K562 (cell line): ENCODE measurements around the gene URM1. TPM values are rescaled to one million over a fixed set of nuclear protein-coding genes. Genes with fewer than 3 reads are reported as not detected.

Experiments
- ATAC-seq: fragments of 200-7000 bp; cut with Tn5 transposase; 3 replicates; pipeline ENCODE4 v1.9.1; 2020; ENCODE audit warnings: moderate library complexity
- BruUV-seq: library from RNA; stranded (reverse); fragments of 400-500 nt; replicated peaks from 2 replicates; lab custom pipeline; 2021; lab: Mats Ljungman, UMichigan
- CTCF ChIA-PET: fragments of 300-600 bp; formaldehyde crosslinking; extraction: SDS; loops from one replicate; lab custom pipeline; 2021; ENCODE audit warnings: low intra/inter-chr PET ratio; lab: Yijun Ruan, JAX
- POLR2A ChIA-PET: fragments of 300-600, 350-650 bp; sonication (Branson Sonifier 250); formaldehyde crosslinking; extraction: SDS; loops from one replicate; lab custom pipeline; 2021; ENCODE audit warnings: antibody characterized with exemption, inconsistent platforms; lab: Yijun Ruan, JAX
- DNase-seq, 4 experiments: peaks; one replicate each; pipeline versions ENCODE4 v3.0.0 to v3.0.0-alpha.2; 2011 to 2018; ENCODE audit warnings: low spot score in 3 of 4, mixed read lengths in 3 of 4; ENCODE audit errors: extremely low read depth in 1 of 4
- FAIRE-seq: peaks from 2 replicates; lab custom pipeline; 2011; peaks lifted over from hg19 to GRCh38; lab: Jason Lieb, UNC
- H2AFZ ChIP-seq: 2 replicates; pipeline ENCODE4 v1.6.0; 2011; ENCODE audit warnings: low read depth, low read length, control low read depth, inconsistent platforms
- H3K27ac ChIP-seq: fragments of 200-600 bp; 3 replicates; pipeline ENCODE4 v1.8.0; 2011; ENCODE audit warnings: low read depth, mild to moderate bottlenecking, control low read depth, inconsistent platforms, low read length, moderate library complexity, mixed read lengths; ENCODE audit errors: extremely low read depth
- H3K27me3 ChIP-seq, 2 experiments: fragments of 300-600 bp in 1 of 2; 2 replicates in 1 of 2; 3 replicates in 1 of 2; pipeline versions ENCODE4 v1.6.0 to v1.8.0; 2011; ENCODE audit warnings: inconsistent platforms in 2 of 2, low read length in 2 of 2, mild to moderate bottlenecking in 1 of 2, mixed read lengths in 1 of 2, moderate library complexity in 1 of 2; ENCODE audit not compliant: control insufficient read depth in 2 of 2, insufficient read depth in 2 of 2
- H3K36me3 ChIP-seq: fragments of 300-600 bp; 3 replicates; pipeline ENCODE4 v1.8.0; 2011; ENCODE audit warnings: mild to moderate bottlenecking, low read length, inconsistent platforms; ENCODE audit not compliant: control insufficient read depth, insufficient read depth
- H3K4me1 ChIP-seq, 2 experiments: fragments of 200-600 bp in 1 of 2; replicated peaks in 1 of 2; 2 replicates in 1 of 2; 3 replicates in 1 of 2; pipeline versions ENCODE4 v1.5.1 to v1.8.0; 2011; ENCODE audit warnings: inconsistent platforms in 2 of 2, low read length in 2 of 2, mild to moderate bottlenecking in 1 of 2, mixed read lengths in 1 of 2, moderate library complexity in 1 of 2; ENCODE audit not compliant: control insufficient read depth in 2 of 2, insufficient read depth in 2 of 2
- H3K4me2 ChIP-seq: 2 replicates; pipeline ENCODE4 v1.6.1; 2011; ENCODE audit warnings: low read length, control low read depth, inconsistent platforms, mixed read lengths; ENCODE audit not compliant: insufficient read depth
- H3K4me3 ChIP-seq: fragments of 200-600 bp; sonication (generic), shearing (Covaris generic); 2 replicates; pipeline ENCODE4 v1.5.1; 2016; ENCODE audit warnings: control low read depth, inconsistent platforms
- H3K79me2 ChIP-seq: fragments of 200-600 bp; 3 replicates; pipeline ENCODE4 v1.8.0; 2011; ENCODE audit warnings: low read length, inconsistent platforms; ENCODE audit not compliant: control insufficient read depth, insufficient read depth
- H3K9ac ChIP-seq, 2 experiments: 2 replicates each; pipeline versions ENCODE4 v1.6.0 to v1.6.1; 2011; ENCODE audit warnings: low read depth in 2 of 2, low read length in 2 of 2, control low read depth in 1 of 2, inconsistent platforms in 1 of 2, mild to moderate bottlenecking in 1 of 2, mixed read lengths in 1 of 2; ENCODE audit not compliant: insufficient read depth in 1 of 2
- H3K9me1 ChIP-seq: one replicate; pipeline ENCODE4 v1.6.0; 2011; ENCODE audit warnings: inconsistent platforms, mild to moderate bottlenecking, low read length, moderate library complexity; ENCODE audit not compliant: control insufficient read depth, insufficient read depth
- H3K9me3 ChIP-seq: replicated peaks from 2 replicates; pipeline ENCODE4 v1.5.1; 2011; ENCODE audit warnings: low read depth, low read length, inconsistent platforms; ENCODE audit not compliant: control insufficient read depth, insufficient read depth
- H4K20me1 ChIP-seq: replicated peaks from 2 replicates; pipeline ENCODE4 v1.6.1; 2011; ENCODE audit warnings: low read length, inconsistent platforms, mixed read lengths; ENCODE audit not compliant: control insufficient read depth, insufficient read depth
- BCOR ChIP-seq: fragments of 450-650 bp; IDR thresholded peaks from 2 replicates; pipeline ENCODE4 v1.6.1; 2016
- FOXA3 ChIP-seq, 2 experiments: fragments of 450-650 bp in 1 of 2; sonication (generic) in 1 of 2; formaldehyde crosslinking; IDR thresholded peaks in 1 of 2; conservative IDR thresholded peaks in 1 of 2; 2 replicates each; pipeline versions ENCODE4 v1.4.0 to v1.8.0; 2020 to 2022; ENCODE audit warnings: mild to moderate bottlenecking in 2 of 2, missing genetic modification reagents in 1 of 2
- POLR2G ChIP-seq: fragments of 200-400 bp; formaldehyde crosslinking; IDR thresholded peaks from 2 replicates; pipeline ENCODE4 v1.6.1; 2017; ENCODE audit warnings: low read depth, mild to moderate bottlenecking, antibody characterized with exemption, low read length, moderate library complexity
- RFX7 ChIP-seq: fragments of 250-450 bp; sonication (Bioruptor Pico); IDR thresholded peaks from 2 replicates; pipeline ENCODE4 v1.5.1; 2021; ENCODE audit warnings: mild to moderate bottlenecking
- TARDBP ChIP-seq: fragments of 450-650 bp; IDR thresholded peaks from 2 replicates; pipeline ENCODE4 v1.6.1; 2016
- TFE3 ChIP-seq: fragments of 450-650 bp; formaldehyde crosslinking; IDR thresholded peaks from 2 replicates; pipeline ENCODE4 v1.4.0; 2020; ENCODE audit warnings: mild to moderate bottlenecking, mixed read lengths
- ZBTB33 ChIP-seq: sonication (generic); formaldehyde crosslinking; IDR thresholded peaks from 2 replicates; pipeline ENCODE4 v1.8.1; 2023; ENCODE audit warnings: mild to moderate bottlenecking, missing genetic modification reagents
- WGBS: fragments of 100-300 bp; shearing (Covaris generic); methylation state at CpG from one replicate; pipeline ENCODE4 v1.1.6; 2016; ENCODE audit warnings: low coverage, mixed read lengths; ENCODE audit not compliant: insufficient coverage; ENCODE audit errors: missing lambda C conversion rate; 5-methylcytosine and 5-hydroxymethylcytosine counted together
- in situ Hi-C: fragments of 300-500 bp; cut with MboI; formaldehyde crosslinking; loops from 4 replicates; pipeline ENCODE4 v1.15.0; 2018; ENCODE audit warnings: inconsistent platforms, mixed read lengths
- intact Hi-C: fragments of 100-400 bp; cut with micrococcal nuclease; formaldehyde crosslinking; loops from 2 replicates; pipeline ENCODE4 v1.14.2; 2022
- polyA plus RNA-seq, 8 experiments: library from polyadenylated mRNA; depleted of rRNA in 4 of 8; stranded (reverse) in 5 of 8; unstranded in 3 of 8; fragments of >200 nt; fragmentation: Nextera tagmentation in 2 of 8; fragmentation: Illumina TruSeq in 1 of 8; extraction: Ambion mirVana in 2 of 8; extraction: Trizol in 1 of 8; gene quantifications; 2 replicates each; pipeline versions ENCODE4 v1.2.1 to v1.2.3, GENCODE V29; 2011 to 2014; ENCODE audit warnings: inconsistent platforms in 1 of 8, missing spikeins in 1 of 8
- total RNA-seq, 7 experiments: library from RNA; depleted of rRNA in 6 of 7; stranded (reverse); fragments of >200 nt in 6 of 7; fragmentation: Illumina TruSeq in 2 of 7; extraction: Trizol in 2 of 7; gene quantifications; 2 replicates each; pipeline versions ENCODE4 v1.2.1 to v1.2.3, GENCODE V29; 2011 to 2021; ENCODE audit warnings: low replicate concordance in 1 of 7

The URM1 gene
- total and polyA plus RNA-seq, 9 of the 15 experiments (the other 6 are each of a cell fraction or from before 2014, with no cell fraction given): 10.1 to 88.9 (median 53.3) TPM

GRCh38 chr9:128392302-128393144 is 21.3 kb downstream of the URM1 start:
- intact Hi-C loops: no loop called here
- FAIRE-seq (no peak), ATAC-seq (no peak)

More at GRCh38 chr9:128392302-128393144, 21.3 kb downstream of the URM1 start:
- WGBS: 98% methylated on average over 16 of the region's 88 CpGs
- H3K27me3 ChIP-seq: peaks cover 8 to 11% of the 10 kb centered on the region in 2 experiments
- H3K4me3 ChIP-seq: no peak overlapping the region
- H3K27ac ChIP-seq: no peak overlapping the region
- no peak for DNase-seq
- H3K4me2 ChIP-seq: no peak overlapping the region
- peaks cover 0 to 14% of the 10 kb centered on the region in 2 experiments; a peak in 3 of 5 replicates for H3K4me1 ChIP-seq
- no peak overlapping the region for H3K9ac ChIP-seq
- no peaks in the 10 kb centered on the region for H4K20me1 ChIP-seq
- CTCF ChIA-PET: no interaction called here
- TF ChIP-seq ZBTB33 (CRISPR knock-in tag) (peak; percentile 12; the same call in 1 of the 2 replicates), TARDBP (no peak), RFX7 (CRISPR knock-in tag) (no peak), TFE3 (no peak), POLR2G (peak; percentile 17; the same call in 1 of the 2 replicates), FOXA3 (CRISPR knock-in tag; conservative IDR thresholded peaks at IDR 0.05 in 1 of 2, IDR thresholded peaks at IDR 0.05 in 1 of 2) (no peak), BCOR (no peak)
- no TSS peak for BruUV-seq
- in situ Hi-C loops: no loop called here
- peaks cover 46% of the 10 kb centered on the region; the same call in 2 of the 3 replicates for H3K36me3 ChIP-seq
- no peaks in the 10 kb centered on the region for H3K9me1 ChIP-seq
- H2AFZ ChIP-seq: no peak overlapping the region
- POLR2A ChIA-PET: no interaction called here
- no peaks in the 10 kb centered on the region for H3K9me3 ChIP-seq
- H3K79me2 ChIP-seq: no peaks in the 10 kb centered on the region
